ENCODE results near the gene EEF1AKMT1.
"Not testable (repeated sequence)": the region's sequence is repeated elsewhere in the genome, so short reads cannot be mapped to it uniquely, and the experiment has no call there.

Gene EEF1AKMT1

GRCh38 chr13:20767309-20767943, 6.3 kb downstream of the EEF1AKMT1 start:
- H3K36me3 Mint-ChIP-seq (ENCODE audit: low read depth): peaks cover 59% of the 10 kb centered on the region

GRCh38 chr13:20760872-20761271, 12.9 kb downstream of the EEF1AKMT1 start:
- no peak overlapping the region for H3K27ac Mint-ChIP-seq
- DNase-seq: no peak
- H3K27me3 Mint-ChIP-seq (ENCODE audit: low read depth, poor library complexity): peaks cover 6% of the 10 kb centered on the region
- no peak overlapping the region for H3K4me3 Mint-ChIP-seq
- no peak for TF ChIP-seq CTCF (IDR thresholded peaks at IDR 0.05)
- peaks cover 37% of the 10 kb centered on the region for H3K36me3 Mint-ChIP-seq (ENCODE audit: low read depth)
- H3K4me1 Mint-ChIP-seq: no peaks in the 10 kb centered on the region
- peaks cover 44% of the 10 kb centered on the region for H3K9me3 Mint-ChIP-seq

More at GRCh38 chr13:20767309-20767943, 6.3 kb downstream of the EEF1AKMT1 start:
- H3K9me3 Mint-ChIP-seq: peaks cover 57% of the 10 kb centered on the region
- H3K27ac Mint-ChIP-seq: no peak overlapping the region
- DNase-seq: no peak
- H3K4me3 Mint-ChIP-seq: no peak overlapping the region
- H3K4me1 Mint-ChIP-seq: peaks cover 3% of the 10 kb centered on the region
- H3K27me3 Mint-ChIP-seq (ENCODE audit: low read depth, poor library complexity): no peaks in the 10 kb centered on the region
- no peak for TF ChIP-seq CTCF (IDR thresholded peaks at IDR 0.05)

- no peaks in the 10 kb centered on the region for H3K4me1 Mint-ChIP-seq
- DNase-seq: no peak
- no peak for TF ChIP-seq CTCF (IDR thresholded peaks at IDR 0.05)
- peaks cover 100% of the 10 kb centered on the region for H3K9me3 Mint-ChIP-seq
- peaks cover 3% of the 10 kb centered on the region for H3K27me3 Mint-ChIP-seq (ENCODE audit: low read depth, poor library complexity)
- peaks cover 80% of the 10 kb centered on the region for H3K36me3 Mint-ChIP-seq (ENCODE audit: low read depth)
- no peak overlapping the region for H3K4me3 Mint-ChIP-seq
- H3K27ac Mint-ChIP-seq: no peak overlapping the region
These were observed 19.8 kb downstream of the EEF1AKMT1 start for GRCh38 chr13:20754009-20754408.

GRCh38 chr13:20749377-20749776, 24.4 kb downstream of the EEF1AKMT1 start:
- no peak for DNase-seq
- Mint-ChIP-seq H3K4me3 (no peak overlapping the region), H3K4me1 (no peaks in the 10 kb centered on the region), H3K27ac (no peak overlapping the region), H3K9me3 (peaks cover 90% of the 10 kb centered on the region), H3K36me3 (ENCODE audit: low read depth) (peaks cover 69% of the 10 kb centered on the region), H3K27me3 (ENCODE audit: low read depth, poor library complexity) (no peaks in the 10 kb centered on the region)
- TF ChIP-seq CTCF (IDR thresholded peaks at IDR 0.05): no peak

GRCh38 chr13:20743830-20744404, 29.8 kb downstream of the EEF1AKMT1 start:
- not testable (repeated sequence) for H3K27me3 Mint-ChIP-seq (ENCODE audit: low read depth, poor library complexity); H3K4me3 Mint-ChIP-seq; H3K27ac Mint-ChIP-seq; DNase-seq; H3K4me1 Mint-ChIP-seq
- H3K36me3 Mint-ChIP-seq (ENCODE audit: low read depth): peaks cover 68% of the 10 kb centered on the region
- H3K9me3 Mint-ChIP-seq: peaks cover 56% of the 10 kb centered on the region

- peaks cover 3% of the 10 kb centered on the region for H3K27me3 Mint-ChIP-seq (ENCODE audit: low read depth, poor library complexity)
- H3K36me3 Mint-ChIP-seq (ENCODE audit: low read depth): peaks cover 57% of the 10 kb centered on the region
- no peak overlapping the region for H3K27ac Mint-ChIP-seq
- no peak for DNase-seq
- no peak overlapping the region for H3K4me3 Mint-ChIP-seq
- no peaks in the 10 kb centered on the region for H3K4me1 Mint-ChIP-seq
- H3K9me3 Mint-ChIP-seq: peaks cover 32% of the 10 kb centered on the region
- no peak for TF ChIP-seq CTCF (IDR thresholded peaks at IDR 0.05)
These were observed 33.7 kb downstream of the EEF1AKMT1 start for GRCh38 chr13:20740021-20740420.

Data from nephron progenitor cell (in vitro differentiated cells).